ENCODE measurements around the gene FAM156A.

DNA sequence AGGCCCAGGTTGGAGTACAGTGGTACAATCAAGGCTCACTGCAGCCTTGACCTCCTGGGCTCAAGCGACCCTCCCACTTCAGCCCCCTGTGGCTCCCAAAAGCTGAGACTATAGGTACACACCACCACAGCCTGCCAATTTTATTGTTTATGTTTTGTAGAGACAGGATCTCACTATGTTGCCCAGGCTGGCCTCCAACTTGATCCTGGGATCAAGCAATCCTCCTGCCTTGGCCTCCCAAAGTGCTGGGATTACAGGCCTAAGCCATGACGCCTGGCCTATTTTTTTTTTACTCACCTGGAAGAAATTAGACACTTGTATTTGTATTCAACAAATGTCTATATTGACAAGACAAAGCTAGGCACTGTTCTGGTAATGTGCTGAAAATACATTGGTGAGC is 25.1 kb downstream of the FAM156A start:
- TF ChIP-seq CTCF (IDR thresholded peaks at IDR 0.05) (no peak), POLR2A (IDR thresholded peaks at IDR 0.05) (no peak)

All from ovary (tissue), 3 donors.